ENCODE data around the gene CRYBA4.

The CRYBA4 gene

DNA sequence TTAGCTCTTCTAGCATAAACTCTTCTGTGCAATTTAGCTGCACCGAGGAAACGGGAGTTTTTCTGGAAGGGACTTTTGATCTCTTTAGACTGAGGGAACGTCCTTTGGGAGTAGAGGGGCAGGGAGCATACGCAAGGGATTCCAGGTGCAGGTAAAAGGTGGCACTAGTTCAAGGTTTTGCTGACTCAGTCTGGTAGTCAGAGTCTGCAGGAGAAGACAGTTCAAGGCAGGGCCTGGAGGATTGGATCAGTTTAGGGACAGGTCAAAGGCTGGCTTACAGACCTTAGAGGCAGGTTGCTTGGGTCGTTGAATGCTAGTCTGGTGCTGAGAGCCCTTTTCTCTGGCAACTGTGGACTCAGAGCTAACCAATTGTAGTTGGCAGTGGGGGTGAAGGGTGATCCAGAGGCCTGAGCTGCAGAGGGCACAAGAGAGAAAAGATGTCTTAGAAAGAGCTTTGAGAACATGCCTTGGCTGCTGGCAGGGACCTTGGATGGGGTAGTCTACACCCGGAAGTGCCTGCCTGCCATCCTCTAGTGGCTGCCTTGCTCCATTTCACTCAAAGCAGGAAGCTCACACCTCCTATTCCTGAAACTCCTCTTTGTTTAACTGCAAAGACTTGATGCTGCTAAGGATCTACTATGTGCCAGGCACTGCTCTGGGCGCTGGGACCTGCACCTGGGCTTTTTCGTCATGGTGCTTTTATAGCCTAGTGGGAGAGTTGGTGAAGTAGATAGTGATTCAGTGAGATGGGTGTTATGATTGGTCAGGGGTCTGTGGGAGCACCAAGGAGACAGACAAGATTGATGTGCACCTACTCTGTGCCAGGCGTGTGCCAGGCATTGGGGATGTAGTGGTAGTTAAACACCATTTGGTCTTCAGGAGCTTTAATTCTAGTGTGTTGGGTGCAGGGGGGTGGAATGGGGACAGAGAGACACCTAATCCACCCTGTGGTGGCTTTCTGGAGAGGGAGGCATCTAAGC lies 52.7 kb downstream of the CRYBA4 start:
- peaks cover 32% of the 10 kb centered on the region for H3K36me3 Mint-ChIP-seq (ENCODE audit: insufficient read depth)
- DNase-seq (ENCODE audit: low spot score in 2 of 2) (no peak), ATAC-seq (replicated peaks; ENCODE audit: extremely low read depth, poor library complexity, severe bottlenecking) (no peak)
- peak overlapping the region; percentile 99 for H3K27ac Mint-ChIP-seq (ENCODE audit: low read depth)
- H3K4me1 Mint-ChIP-seq: peaks cover 89% of the 10 kb centered on the region
- H3K9me3 Mint-ChIP-seq: no peaks in the 10 kb centered on the region
- H3K4me3 Mint-ChIP-seq: peak overlapping the region; percentile 95
- H3K27me3 Mint-ChIP-seq: no peaks in the 10 kb centered on the region

DNA sequence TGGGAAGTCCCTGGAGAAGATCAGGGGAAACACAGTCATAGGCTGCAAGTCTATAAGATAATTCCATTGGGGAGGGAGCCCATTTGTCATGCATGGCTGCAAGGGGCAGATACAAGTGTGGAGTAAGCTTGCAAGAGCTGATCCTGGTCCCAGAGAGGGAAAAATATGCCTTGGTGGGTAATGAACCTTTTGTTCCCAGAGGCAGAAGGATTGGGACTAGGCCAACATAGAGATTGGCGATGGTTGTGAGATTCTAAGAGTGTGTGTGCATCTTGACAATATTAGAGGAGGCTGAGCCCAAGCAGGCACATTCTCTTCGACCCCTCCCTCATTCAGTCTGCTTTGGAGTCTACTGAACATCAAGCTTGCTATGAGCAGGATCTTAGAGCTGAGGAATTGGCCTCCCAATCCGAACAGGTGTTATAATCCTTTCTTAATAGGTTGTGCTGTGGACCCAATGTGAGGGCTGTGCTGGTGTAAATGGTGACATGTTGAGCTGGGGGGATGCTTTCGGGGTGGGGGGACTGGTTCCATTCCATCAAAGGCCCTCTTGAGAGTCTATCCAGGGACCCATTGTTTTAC lies 54.0 kb downstream of the CRYBA4 start:
- ATAC-seq (replicated peaks; ENCODE audit: extremely low read depth, poor library complexity, severe bottlenecking): no peak
- Mint-ChIP-seq H3K27ac (ENCODE audit: low read depth) (peak overlapping the region; percentile 99), H3K9me3 (no peaks in the 10 kb centered on the region), H3K27me3 (no peaks in the 10 kb centered on the region), H3K4me1 (peaks cover 87% of the 10 kb centered on the region), H3K36me3 (ENCODE audit: insufficient read depth) (peaks cover 36% of the 10 kb centered on the region), H3K4me3 (peak overlapping the region; percentile 95)
- DNase-seq (ENCODE audit: low spot score in 2 of 2): no peak

DNA sequence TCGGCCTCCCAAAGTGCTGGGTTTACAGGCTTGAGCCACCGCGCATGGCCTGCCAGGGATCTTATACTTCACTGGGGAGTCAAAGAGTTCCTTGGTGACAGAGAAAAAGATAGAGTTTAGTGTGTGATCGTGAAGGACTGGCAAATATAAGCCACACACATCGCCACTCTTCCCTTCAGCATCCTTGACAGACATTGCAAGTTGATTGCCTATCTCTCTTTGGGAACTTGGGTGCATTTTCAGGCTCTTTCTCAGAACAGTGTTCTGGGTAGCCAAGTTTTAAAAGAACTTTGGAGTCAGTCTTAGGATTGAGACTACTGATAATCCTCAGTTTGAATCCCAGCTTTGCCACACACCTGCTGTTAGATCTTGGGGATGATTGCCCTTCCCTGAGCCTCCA lies 55.5 kb downstream of the CRYBA4 start:
- Mint-ChIP-seq H3K9me3 (no peaks in the 10 kb centered on the region), H3K36me3 (ENCODE audit: insufficient read depth) (peaks cover 33% of the 10 kb centered on the region), H3K4me1 (peaks cover 76% of the 10 kb centered on the region), H3K27ac (ENCODE audit: low read depth) (no peak overlapping the region), H3K4me3 (no peak overlapping the region), H3K27me3 (no peaks in the 10 kb centered on the region)
- no peak for DNase-seq (ENCODE audit: low spot score in 2 of 2)
- no peak for ATAC-seq (replicated peaks; ENCODE audit: extremely low read depth, poor library complexity, severe bottlenecking)

DNA sequence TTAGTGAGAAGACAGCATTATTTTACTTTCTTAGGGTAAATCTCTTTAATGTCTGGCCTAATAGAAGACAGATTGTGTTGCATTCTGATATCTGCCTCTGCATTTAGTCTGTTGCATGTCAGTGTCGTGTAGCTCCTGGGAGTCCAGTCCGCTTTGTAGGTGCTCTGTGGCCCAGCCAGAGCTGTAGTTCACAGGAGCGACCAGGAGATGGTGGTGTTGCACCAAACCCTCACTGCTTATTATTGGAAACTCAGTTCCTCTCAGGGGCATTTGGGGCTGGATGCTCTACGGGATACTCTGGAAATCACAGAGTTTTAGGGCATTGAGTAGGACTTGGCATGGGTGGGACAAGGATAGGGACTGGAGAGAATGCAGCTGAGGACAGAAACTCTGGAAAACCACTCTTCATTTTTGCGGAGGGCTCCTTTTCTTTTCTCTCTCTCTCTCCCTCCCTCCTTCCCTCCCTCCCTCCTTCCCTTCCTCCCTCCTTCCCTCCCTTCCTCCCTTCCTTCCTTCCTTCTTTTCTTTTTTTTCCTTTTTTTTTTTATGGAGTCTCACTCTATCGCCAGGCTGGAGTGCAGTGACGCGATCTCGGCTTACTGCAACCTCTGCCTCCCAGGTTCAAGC lies 57.4 kb downstream of the CRYBA4 start:
- no peaks in the 10 kb centered on the region for H3K27me3 Mint-ChIP-seq
- no peaks in the 10 kb centered on the region for H3K9me3 Mint-ChIP-seq
- H3K27ac Mint-ChIP-seq (ENCODE audit: low read depth): peak overlapping the region; percentile 73
- H3K4me3 Mint-ChIP-seq: no peak overlapping the region
- peak; percentile 47 to 59 for DNase-seq (ENCODE audit: low spot score in 2 of 2)
- H3K36me3 Mint-ChIP-seq (ENCODE audit: insufficient read depth): peaks cover 25% of the 10 kb centered on the region
- H3K4me1 Mint-ChIP-seq: peaks cover 69% of the 10 kb centered on the region
- ATAC-seq (replicated peaks; ENCODE audit: extremely low read depth, poor library complexity, severe bottlenecking): no peak
